Esophagus squamous epithelium (tissue), 4 donors: Measurements from ENCODE around the gene ERC1.

ENCODE experiments used
- CTCF ChIP-seq, 6 experiments: fragments of 450-650 bp in 4 of 6; fragments of 200-600 bp in 2 of 6; sonication (generic) in 2 of 6; IDR thresholded peaks; one replicate each; pipeline ENCODE4 v1.5.1; 2016 to 2019; ENCODE audit warnings: antibody characterized with exemption in 6 of 6, mild to moderate bottlenecking in 4 of 6, moderate library complexity in 4 of 6
- POLR2A ChIP-seq, 4 donors: fragments of 450-650 bp; IDR thresholded peaks; one replicate each; pipeline ENCODE4 v1.6.1; 2017; ENCODE audit warnings: antibody characterized with exemption in 4 of 4, mild to moderate bottlenecking in 4 of 4, moderate library complexity in 3 of 4

GRCh38 chr12:1216560-1216959 lies 225.5 kb downstream of the ERC1 start:
- TF ChIP-seq POLR2A (IDR thresholded peaks at IDR 0.05), result no peak
- TF ChIP-seq CTCF (IDR thresholded peaks at IDR 0.05), result no peak
